ENCODE measurements around the gene STPG1.
"Not testable (repeated sequence)": the region's sequence is repeated elsewhere in the genome, so short reads cannot be mapped to it uniquely, and the experiment has no call there.

The STPG1 gene, protein sequence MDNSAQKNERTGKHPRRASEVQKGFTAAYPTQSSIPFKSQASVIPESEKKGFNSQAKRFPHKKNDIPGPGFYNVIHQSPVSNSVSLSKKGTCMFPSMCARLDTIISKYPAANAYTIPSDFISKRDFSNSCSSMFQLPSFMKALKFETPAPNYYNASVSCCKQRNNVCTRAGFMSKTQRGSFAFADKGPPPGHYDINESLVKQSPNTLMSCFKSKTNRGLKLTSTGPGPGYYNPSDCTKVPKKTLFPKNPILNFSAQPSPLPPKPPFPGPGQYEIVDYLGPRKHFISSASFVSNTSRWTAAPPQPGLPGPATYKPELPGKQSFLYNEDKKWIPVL

DNA sequence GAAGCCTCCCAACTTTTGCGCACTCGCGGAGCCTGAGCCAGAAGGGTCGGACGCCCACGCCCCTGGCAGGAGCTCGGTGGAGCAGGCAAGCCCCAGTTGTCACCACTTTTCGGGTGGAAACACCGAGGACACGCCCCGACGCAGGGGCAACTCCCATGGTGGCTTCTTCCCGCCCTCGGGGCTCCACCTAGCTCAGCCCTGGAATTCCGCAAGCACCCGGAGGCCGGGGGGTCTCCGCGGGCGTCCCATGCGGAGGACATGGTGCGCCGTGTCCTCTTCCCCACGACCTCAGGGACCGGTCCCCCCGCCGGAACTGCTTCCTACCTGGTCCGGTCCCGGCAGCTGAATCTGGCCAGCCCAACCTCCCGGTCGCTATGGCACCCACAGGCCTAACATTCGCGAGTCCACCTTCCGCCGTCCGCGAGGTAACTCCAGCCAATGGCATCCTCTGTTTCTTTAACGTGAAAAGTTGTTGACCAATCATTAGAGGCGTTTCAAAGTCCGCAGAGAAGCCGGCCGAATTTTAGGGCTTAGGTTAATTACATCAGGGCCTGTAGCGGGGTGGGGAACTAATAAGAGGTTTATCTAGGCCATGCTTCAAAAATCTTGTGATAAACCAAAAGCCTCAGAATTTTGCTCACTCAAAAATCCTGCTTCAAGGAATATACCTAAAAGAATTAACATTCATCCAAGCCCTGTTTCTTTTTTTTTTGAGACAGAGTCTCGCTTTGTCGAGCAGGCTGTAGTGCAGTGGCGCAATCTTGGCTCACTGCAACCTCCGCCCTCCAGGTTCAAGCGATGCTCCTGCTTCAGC is at the start of gene STPG1:
STPG1 (minus strand) TSS at position 433 of the 814 bp plus-strand sequence. CDS start 12,394 bp downstream, outside the sequence.
- ATAC-seq, result peak; percentile 18 to 33

DNA sequence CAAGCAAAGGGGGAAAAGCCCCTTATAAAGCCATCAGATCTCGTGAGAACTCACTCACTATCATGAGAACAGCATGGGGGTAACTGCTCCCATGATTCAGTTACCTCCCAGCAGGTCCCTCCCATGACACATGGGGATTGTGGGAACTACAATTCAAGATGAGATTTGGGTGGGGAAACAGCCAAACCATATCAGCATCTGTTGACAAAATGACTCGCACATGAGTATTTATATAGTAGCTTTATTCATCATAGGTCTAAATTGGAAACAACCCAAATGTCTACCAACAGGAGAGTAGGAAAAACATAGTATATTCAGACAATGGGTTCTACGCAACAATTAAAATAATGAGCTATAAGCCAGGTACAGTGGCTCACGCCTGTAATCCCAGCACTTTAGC is 48.5 kb upstream of the STPG1 start:
- peak in 1 of 2 donors; percentile 45 for ATAC-seq

DNA sequence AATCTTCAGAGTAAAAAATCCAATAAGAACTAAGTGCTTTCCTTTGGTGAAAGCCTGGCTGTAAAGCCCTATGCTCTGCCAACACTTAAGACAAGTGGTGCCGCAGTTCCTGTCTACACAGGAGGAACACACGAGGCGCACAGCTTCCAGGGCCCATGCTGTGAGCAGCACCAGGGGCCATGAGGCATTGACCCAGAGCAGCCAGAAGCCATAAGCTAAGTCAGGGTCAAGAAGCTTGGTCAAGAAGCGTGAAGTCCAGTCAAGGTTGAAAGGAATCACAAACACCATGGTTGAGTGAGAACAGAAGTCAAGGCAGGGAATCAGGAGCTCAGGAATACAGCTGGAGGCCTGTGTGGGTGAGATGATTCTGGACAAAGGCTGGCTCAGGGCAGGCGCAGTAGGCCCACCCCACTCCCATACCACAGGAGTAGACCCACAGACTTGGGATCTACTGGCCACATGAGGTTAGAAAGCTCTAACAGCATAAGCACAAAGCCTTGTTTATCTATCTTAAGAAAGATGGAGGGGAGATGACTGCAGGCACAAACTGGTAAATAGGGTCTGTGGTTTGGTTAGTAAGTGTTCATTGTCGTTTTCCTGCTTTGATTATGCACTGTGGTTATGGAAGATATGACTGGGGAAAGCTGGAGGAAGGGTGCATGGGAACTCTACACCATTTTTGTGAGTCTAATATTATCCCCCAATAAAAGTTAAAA is 46.1 kb upstream of the STPG1 start:
- no peak for ATAC-seq

DNA sequence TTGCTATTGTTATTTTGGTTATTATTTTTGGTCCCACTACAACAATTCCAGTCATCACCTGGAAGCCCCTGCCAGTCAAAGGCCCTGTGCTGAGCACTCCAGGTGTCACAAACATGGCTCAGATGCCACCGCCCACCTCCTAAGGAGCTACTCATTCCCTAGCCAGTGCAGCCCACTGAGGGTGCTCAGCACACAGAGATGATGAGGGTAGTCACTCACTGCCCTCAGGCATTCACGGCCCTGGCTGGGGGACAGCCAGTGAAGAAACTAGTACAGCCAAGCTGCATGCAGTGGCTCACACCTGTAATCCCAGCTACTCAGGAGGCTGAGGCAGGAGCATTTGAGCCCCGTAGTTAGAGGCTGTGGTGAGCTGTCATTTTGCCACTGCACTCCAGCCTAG is 44.3 kb upstream of the STPG1 start:
- ATAC-seq, result no peak

DNA sequence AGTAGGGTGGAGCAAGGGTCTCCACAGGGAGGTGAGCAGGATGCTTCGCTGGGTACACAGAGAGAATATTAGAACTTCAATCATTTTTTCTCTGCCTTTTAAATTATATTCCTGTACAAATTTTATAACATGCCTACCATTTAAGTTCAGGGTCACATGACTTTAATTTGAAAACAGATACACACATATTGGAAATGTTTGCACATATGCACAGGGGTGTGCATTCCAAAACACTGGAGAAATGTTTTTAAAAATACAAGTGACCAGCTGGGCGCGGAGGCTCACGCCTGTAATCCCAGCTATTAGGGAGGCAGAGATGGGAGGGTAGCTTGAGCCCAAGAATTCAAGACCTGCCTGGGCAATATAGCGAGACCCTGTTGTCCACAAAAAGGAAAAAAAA is 41.7 kb upstream of the STPG1 start:
- ATAC-seq, result no peak

DNA sequence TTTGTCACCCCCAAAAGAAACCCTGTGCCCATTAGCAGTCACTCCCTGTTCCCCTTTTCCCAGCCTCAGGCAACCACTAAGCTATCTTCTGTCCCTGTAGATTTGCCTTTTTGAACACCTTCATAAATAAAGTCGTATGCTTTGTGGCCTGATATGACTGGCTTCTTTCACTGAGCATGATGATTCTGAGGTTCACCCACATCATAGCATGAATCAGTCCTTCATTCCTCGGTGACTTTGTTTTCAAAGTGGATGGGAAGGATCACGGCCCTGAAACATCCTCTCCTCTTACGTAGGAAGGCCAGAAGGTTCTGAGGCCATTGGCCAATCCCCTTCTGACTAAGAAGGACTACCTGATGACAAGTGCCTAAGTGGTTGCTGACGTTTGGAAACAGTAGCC is 41.1 kb upstream of the STPG1 start:
- ATAC-seq, result no peak

DNA sequence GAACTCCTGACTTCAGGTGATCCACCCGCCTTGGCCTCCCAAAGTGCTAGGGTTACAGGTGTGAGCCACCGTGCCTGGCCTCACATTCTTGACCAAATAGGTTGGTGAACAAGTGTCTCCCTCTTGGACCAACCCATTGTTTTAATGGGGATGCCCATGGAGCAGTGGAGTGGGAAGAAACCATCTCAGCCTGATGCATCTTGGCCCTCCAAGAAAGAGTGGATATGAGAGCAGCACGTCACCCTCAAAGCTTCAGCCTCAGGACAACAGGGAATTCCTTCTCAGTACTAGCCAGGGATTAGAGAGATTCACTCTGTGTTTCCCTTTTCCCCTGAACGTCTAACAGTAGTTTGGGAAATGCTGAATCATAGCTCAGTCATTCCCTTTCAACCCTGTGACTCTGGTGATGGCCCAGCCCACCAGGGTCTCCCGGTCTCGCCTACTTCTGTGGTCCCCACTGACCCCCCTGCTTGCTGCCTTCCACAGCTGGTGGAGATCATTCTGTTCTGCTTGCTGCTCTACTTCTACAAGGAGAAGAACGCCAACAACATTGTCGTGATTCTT is 39.4 kb upstream of the STPG1 start:
- ATAC-seq, result no peak

DNA sequence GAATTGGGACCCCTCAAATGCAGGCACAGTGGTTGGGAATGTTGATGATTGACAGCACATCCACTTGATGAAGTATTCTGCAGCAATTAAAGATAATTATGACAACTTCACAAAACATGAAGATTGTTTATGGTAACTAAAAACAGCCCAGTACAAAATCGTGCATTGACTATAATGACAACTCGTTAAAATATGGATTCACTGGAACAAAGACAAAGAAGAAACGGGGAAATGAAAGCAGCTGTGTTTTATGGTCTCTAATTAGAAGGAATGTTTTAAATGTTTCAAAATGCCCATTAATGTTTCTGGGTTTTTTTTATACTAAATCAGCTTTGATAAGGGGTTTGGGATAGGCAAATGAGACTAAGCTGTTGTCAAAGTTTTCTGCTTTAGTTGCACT is 38.2 kb upstream of the STPG1 start:
- ATAC-seq, result no peak

DNA sequence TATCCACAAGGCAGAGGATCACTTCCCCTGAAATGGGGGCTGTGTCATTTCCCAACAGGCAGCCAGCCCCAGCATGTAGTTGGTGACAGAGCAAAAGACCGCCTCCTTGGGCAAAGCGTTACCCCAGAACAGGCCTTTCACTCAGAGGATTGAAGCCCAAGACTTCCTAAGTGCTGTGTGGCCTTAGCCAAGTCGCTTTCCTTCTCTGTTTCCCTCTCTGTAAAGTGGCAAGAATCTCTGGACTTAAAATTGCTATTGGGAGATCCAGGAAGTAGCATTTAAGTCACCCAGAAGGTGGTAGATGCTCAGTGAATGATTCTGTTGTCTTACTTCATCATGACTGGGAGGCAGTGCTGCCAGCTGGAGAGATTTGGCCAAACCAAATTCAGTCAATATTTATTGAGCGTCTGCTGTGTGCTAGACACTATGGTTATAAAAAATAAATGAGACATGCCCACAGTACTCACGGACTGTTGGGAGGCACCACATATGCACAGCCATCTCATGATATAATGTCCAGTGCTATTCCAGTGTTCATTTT is 37.3 kb upstream of the STPG1 start:
- no peak for ATAC-seq

DNA sequence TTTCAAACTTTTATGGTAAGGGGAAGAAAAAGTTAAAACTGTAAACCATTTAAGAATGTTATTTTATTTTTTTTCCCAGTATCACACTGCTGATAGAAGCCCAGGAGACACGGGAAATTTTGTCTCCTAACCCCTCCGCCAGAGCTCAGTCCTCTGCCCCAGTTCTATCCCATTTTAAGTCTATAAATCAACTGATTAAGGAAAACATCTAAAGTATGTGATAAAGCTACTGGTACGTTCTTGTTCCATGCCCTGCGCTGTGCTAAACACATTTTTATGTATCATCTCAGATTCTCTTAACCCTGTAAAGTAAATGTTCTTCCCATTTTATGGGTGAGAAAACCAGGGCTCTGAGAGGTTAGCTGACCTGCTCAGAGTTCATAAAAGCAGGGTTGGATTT is 36.7 kb upstream of the STPG1 start:
- no peak for ATAC-seq

DNA sequence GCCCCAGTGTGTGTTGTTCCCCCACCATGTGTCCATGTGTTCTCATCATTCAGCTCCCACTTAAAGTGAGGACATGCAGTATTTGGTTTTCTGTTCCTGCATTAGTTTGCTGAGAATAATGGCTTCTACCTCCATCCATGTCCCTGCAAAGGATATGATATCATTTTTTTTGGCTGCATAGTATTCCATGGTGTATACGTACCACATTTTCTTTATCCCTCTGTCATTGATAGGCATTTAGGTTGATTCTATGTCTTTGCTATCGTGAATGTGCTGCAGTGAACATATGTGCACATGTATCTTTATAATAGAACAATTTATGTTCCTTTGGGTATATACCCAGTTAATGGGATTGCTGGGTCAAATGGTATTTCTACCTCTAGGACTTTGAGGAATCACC is 32.9 kb upstream of the STPG1 start:
- ATAC-seq, result not testable (repeated sequence)

DNA sequence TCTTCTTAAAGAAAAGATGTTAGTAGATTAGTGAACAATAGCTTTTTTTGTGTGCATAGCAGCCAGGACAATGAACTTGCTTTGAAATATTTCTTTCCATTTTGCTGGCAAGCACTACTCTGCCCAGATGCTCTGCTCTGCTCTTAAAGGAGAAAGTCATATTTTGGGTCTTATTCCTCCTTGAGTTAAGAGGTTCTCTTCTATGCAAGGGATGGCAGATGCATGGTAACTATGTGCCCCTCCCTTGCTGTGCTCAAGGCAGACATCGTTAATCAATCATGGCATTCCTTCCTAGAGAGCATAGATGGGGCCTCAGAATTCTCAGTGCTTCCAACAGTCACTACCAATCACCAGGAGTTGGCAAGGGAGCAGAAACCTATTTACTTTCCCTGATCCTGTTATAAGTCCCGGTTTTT is 29.7 kb upstream of the STPG1 start:
- no peak for ATAC-seq

DNA sequence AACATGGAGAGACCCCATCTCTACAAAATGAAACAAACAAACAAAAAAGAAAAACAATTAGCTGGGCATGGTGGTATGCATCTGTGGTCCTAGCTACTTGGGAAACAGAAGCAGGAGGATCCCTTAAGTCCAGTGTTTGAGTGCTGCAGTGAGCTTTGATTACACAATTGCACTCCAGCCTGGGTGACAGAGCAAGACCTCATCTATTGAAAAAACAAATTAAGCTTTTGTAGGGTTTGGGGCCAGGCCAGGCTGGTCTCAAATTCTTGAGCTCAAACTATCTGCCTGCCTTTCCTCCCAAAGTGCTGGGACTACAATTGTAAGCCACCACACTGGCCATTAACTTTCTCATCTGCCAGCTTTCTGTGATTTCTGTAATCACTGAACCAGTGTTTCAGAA is 29.2 kb upstream of the STPG1 start:
- ATAC-seq, result no peak

DNA sequence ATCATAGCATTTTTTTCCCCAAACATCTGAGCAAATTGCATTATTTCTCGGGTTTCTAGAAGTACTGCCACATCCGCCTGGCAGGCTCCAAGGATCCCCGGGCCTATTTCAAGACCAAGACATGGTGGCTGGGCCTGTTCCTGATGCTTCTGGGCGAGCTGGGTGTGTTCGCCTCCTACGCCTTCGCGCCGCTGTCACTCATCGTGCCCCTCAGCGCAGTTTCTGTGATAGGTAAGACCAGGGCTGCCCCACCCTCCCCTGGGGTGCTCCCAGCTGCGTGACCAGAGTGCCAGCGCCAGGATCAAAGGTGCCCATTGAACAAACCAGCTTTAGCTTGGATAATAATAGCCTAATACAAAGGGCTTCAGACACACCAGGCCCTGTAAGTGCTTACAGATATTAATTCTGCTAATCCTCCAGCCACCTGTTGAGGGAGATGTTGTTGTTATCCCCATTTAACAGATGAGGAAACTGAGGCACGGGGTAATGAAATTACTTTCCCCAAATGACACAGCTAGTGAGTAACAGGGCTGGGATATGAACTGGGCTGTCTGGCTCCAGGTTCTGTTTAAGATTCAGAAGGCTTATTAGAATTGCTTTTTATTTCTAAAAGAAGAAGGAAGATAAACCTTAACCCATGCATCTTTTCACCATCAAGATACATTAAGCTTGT is 28.6 kb upstream of the STPG1 start:
- ATAC-seq, result no peak

DNA sequence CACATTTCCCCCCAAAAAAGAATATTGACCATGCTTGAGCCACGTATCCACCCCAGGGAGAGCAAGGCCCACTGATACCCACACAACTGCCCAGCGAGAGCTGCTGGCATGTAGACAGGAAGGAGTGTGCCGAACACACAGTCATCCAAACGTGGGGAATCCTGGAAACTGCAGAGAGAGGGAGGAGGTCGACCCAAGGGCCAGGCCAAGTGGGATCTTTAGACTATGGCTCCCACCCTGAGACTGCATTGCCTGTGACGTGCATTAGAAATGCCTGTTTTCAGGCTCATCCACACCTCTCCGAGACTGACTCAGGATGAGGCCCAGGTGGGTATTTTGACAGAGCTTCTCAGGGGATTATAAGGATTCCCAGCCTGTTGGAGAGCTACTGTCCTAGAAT is 27.9 kb upstream of the STPG1 start:
- no peak for ATAC-seq

DNA sequence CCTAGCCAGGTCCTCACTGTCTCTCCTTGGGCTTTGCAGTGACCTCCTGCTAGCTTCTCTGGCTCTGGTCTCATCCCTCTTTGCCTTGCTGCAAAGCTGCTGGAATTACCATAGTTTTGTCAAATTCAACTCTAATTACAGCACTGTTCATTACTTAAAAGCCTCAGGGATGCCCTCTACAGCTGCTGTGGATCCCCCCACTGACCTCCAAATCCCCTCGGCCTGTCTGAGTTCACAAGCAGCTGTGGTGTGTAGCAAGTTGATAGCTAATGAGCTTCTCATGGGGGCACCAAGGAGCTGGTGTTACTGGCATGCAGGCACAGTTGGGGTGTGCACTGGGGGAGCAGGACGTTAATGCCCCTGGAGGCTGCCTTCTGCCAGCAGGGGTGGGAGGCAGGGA is 26.9 kb upstream of the STPG1 start:
- no peak for ATAC-seq

DNA sequence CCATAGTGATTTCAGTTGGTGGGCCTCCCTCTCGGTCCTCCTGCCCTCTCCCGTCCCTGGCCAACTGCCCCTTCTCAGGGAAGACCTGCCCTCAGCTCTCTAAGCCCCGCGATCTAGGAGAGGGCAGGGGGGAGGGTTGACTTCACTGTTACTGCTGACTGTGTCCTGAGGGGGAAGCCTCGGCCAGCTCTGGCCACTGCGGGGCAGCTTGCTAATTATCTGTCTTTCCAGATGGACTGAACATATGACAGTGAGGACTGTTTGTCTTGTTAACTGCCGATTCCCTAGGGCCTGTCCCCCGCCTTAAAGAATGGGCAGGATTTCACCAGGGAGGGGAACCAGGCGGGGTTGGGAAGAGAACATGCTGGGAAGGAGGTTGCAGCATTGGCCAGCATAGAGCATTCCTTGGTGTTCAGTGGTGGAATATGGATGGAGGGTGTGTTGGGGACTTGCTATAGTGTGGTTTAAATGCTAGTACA is 24.9 kb upstream of the STPG1 start:
- ATAC-seq, result no peak

DNA sequence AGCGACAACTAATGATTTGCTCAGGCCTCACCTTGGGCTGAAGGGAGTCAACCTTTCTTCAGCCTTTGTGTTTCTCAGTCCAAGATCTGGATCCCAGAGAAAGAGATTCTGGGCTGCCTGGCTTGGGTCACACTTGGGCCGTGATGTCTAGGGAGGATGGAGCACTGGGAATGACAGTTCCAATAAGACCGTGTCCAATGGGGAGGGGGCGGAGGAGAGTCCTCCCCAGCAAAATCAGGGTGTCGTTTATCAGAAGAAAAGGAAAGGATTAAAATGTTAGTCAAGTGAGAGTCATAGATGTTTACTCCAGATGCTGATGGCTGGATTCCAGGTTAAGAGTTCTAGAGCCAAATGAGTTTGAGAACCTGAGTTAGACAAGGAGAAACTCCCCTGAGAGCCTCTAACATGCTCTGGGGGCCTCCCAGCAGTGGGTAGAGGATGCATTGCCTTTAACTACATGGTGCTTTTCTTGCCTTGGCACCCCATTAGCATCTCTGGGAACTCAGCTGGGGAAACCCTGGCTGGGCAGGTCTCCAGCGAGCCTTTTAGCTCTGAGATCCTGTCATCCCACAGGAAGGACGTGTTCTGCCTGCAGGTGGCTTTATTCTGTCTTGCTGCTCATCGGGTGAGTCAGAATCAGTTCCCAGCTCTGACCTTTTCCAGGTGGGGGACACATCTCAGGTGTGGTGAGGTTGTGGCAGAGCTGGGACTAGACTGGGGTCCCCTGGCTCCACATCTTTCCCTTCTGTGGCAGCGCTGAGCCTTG is 24.2 kb upstream of the STPG1 start:
- no peak for ATAC-seq

DNA sequence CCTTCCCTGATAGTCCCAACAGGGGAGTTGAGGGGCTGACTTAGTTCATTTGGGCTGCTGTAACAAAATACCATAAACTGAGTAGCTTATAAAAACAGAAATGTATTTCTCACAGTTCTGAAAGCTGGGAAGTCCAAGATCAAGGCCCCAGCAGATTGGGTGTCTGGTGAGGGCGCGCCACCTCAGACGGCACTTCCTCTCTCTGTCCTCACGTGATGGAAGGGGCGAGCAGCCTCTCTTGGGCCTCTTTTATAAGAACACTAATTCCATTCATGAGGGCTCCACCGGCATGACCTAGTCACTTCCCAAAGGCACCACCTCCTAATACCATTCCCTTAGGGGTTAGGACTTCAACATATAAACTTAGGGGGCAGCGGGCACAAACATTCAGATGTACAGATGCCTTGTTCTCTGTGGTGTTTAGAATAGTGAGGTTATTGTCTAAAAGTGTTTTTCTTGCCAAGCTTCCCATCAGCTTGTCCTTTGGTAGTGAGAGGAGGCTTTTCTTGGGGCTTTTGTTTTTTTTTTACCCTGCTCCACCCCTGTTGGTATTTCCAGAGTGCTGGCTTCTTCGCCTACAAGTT is 22.3 kb upstream of the STPG1 start:
- ATAC-seq, result no peak

DNA sequence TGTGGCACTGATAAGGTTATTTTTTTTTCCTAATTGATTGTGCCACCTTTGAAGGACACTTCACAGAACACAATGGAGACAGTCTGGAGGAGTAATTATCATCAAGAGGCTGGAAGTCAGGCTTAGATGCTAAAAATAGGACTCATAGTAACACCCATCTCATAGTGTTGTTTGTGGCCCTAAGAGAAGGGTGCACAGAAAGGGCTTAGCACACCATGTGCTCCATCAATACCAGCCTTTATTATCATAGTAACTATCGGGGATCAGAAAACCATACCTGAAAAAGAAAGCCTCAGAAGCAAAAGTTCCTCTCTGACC is 13.9 kb upstream of the STPG1 start:
- ATAC-seq, result no peak
